HepG2 (cell line): ENCODE data around the gene IGFLR1. TPM values are rescaled to one million over a fixed set of nuclear protein-coding genes. Genes with fewer than 3 reads are reported as not detected.

Source experiments
- ATAC-seq: fragments of 200-7000 bp; cut with Tn5 transposase; 3 replicates; pipeline ENCODE4 v1.9.1; 2020; ENCODE audit warnings: mild to moderate bottlenecking, moderate library complexity
- BruUV-seq: library from RNA; stranded (reverse); fragments of 400-500 nt; replicated peaks from 2 replicates; lab custom pipeline; 2021; lab: Mats Ljungman, UMichigan
- CTCF ChIA-PET: fragments of 300-600 bp; formaldehyde crosslinking; extraction: SDS; loops from one replicate; lab custom pipeline; 2021; ENCODE audit warnings: low total read pairs, inconsistent platforms, low intra/inter-chr PET ratio; lab: Yijun Ruan, JAX
- POLR2A ChIA-PET: fragments of 350-600 bp; sonication (Branson Sonifier 250); formaldehyde crosslinking; loops from one replicate; lab custom pipeline; 2020; ENCODE audit warnings: antibody characterized with exemption, inconsistent platforms; lab: Yijun Ruan, JAX
- DNase-seq: peaks from one replicate; pipeline ENCODE4 v3.0.0-alpha.2; 2015; ENCODE audit warnings: low spot score
- FAIRE-seq: peaks from 3 replicates; lab custom pipeline; 2011; peaks lifted over from hg19 to GRCh38; lab: Jason Lieb, UNC
- H2AFZ ChIP-seq: one replicate; pipeline ENCODE4 v1.6.1; 2011; ENCODE audit warnings: low read length, inconsistent platforms
- H3K27ac ChIP-seq: fragments of 300-600 bp; 3 replicates; pipeline ENCODE4 v1.8.0; 2011; ENCODE audit warnings: mixed run types, mild to moderate bottlenecking, mixed read lengths, low read length, inconsistent platforms; ENCODE audit not compliant: insufficient read depth; ENCODE audit errors: extremely low read length
- H3K27me3 ChIP-seq, 2 experiments: fragments of 200-600 bp in 1 of 2; 2 replicates in 1 of 2; 3 replicates in 1 of 2; pipeline versions ENCODE4 v1.6.0 to v1.8.0; 2011; ENCODE audit warnings: low read length in 2 of 2, mild to moderate bottlenecking in 2 of 2, moderate library complexity in 2 of 2, inconsistent platforms in 1 of 2; ENCODE audit not compliant: insufficient read depth in 2 of 2, control insufficient read depth in 1 of 2
- H3K36me3 ChIP-seq, 2 experiments: fragments of 200-600 bp in 1 of 2; replicated peaks in 1 of 2; 2 replicates in 1 of 2; 3 replicates in 1 of 2; pipeline versions ENCODE4 v1.5.1 to v1.8.0; 2011; ENCODE audit warnings: low read length in 2 of 2, inconsistent platforms in 1 of 2; ENCODE audit not compliant: insufficient read depth in 2 of 2, control insufficient read depth in 1 of 2
- H3K4me1 ChIP-seq: 2 replicates; pipeline ENCODE4 v1.5.1; 2012; ENCODE audit warnings: low read length, inconsistent platforms; ENCODE audit not compliant: insufficient read depth
- H3K4me2 ChIP-seq: 2 replicates; pipeline ENCODE4 v1.6.0; 2011; ENCODE audit warnings: low read depth, low read length, inconsistent platforms
- H3K4me3 ChIP-seq, 3 experiments: fragments of 200-600 bp in 1 of 3; sonication (generic), shearing (Covaris generic) in 1 of 3; replicated peaks in 1 of 3; 2 replicates each; pipeline ENCODE4 v1.5.1; 2011 to 2016; ENCODE audit warnings: low read length in 3 of 3, inconsistent platforms in 2 of 3, low read depth in 2 of 3, mild to moderate bottlenecking in 2 of 3, control low read depth in 1 of 3, mixed read lengths in 1 of 3; ENCODE audit not compliant: insufficient read depth in 1 of 3
- H3K79me2 ChIP-seq: one replicate; pipeline ENCODE4 v1.6.1; 2011; ENCODE audit warnings: low read length, inconsistent platforms; ENCODE audit not compliant: insufficient read depth
- H3K9ac ChIP-seq: 2 replicates; pipeline ENCODE4 v1.6.0; 2011; ENCODE audit warnings: mild to moderate bottlenecking, low read depth, low read length, inconsistent platforms; ENCODE audit not compliant: insufficient read depth
- H3K9me3 ChIP-seq: 2 replicates; pipeline ENCODE4 v1.5.1; 2012; ENCODE audit warnings: mild to moderate bottlenecking, low read length
- H4K20me1 ChIP-seq: 2 replicates; pipeline ENCODE4 v1.6.0; 2011; ENCODE audit warnings: inconsistent platforms, mild to moderate bottlenecking, low read length, moderate library complexity; ENCODE audit not compliant: insufficient read depth
- AGO2 ChIP-seq: fragments of 200-400 bp; formaldehyde crosslinking; optimal IDR thresholded peaks from 2 replicates; pipeline ENCODE3; 2017; ENCODE audit warnings: mild to moderate bottlenecking, low read depth, low read length, moderate library complexity
- NR1H2 ChIP-seq: sonication (generic); formaldehyde crosslinking; IDR thresholded peaks from 2 replicates; pipeline ENCODE4 v1.8.1; 2022; ENCODE audit warnings: low read depth, missing genetic modification reagents, borderline replicate concordance
- POGZ ChIP-seq: sonication (generic); formaldehyde crosslinking; IDR thresholded peaks from 2 replicates; pipeline ENCODE4 v1.4.0; 2020; ENCODE audit warnings: mild to moderate bottlenecking, missing genetic modification reagents
- RBFOX2 ChIP-seq: fragments of 200-400 bp; formaldehyde crosslinking; IDR thresholded peaks from 2 replicates; pipeline ENCODE4 v1.6.1; 2017; ENCODE audit warnings: low read depth, mild to moderate bottlenecking, low read length
- WGBS: methylation state at CpG from one replicate; pipeline ENCODE4 v1.1.6; 2017; ENCODE audit warnings: low lambda C conversion rate; 5-methylcytosine and 5-hydroxymethylcytosine counted together
- in situ Hi-C: cut with HindIII; loops from 2 replicates; pipeline ENCODE4 v1.10.0; 2017; ENCODE audit warnings: low pct_unique_long_range_greater_than_20kb; ENCODE audit not compliant: extremely low pct_ligation_motif_present
- intact Hi-C: fragments of 100-400 bp; cut with micrococcal nuclease; formaldehyde crosslinking; loops from one replicate; pipeline ENCODE4 v1.10.0; 2022; ENCODE audit not compliant: unreplicated experiment
- polyA plus RNA-seq, 8 experiments: library from polyadenylated mRNA; depleted of rRNA in 3 of 8; stranded (reverse) in 7 of 8; unstranded in 1 of 8; fragments of >200 nt; fragmentation: Illumina TruSeq in 4 of 8; extraction: Trizol in 4 of 8; gene quantifications; 2 replicates each; pipeline versions ENCODE4 v1.2.1 to v1.2.3, GENCODE V29; 2011 to 2016; ENCODE audit warnings: low read depth in 4 of 8, missing spikeins in 1 of 8, mixed read lengths in 1 of 8; ENCODE audit not compliant: insufficient read depth in 1 of 8
- total RNA-seq, 5 experiments: library from RNA; depleted of rRNA; stranded (reverse); fragments of >200 nt; fragmentation: Illumina TruSeq; extraction: Trizol; gene quantifications; 2 replicates each; pipeline ENCODE4 v1.2.3, GENCODE V29; 2016; ENCODE audit warnings: low read depth in 1 of 5

The IGFLR1 gene
- total and polyA plus RNA-seq, 2 of the 13 experiments (the other 11 are each of a cell fraction or from before 2014, with no cell fraction given), result 5.4 to 8.9 TPM

DNA sequence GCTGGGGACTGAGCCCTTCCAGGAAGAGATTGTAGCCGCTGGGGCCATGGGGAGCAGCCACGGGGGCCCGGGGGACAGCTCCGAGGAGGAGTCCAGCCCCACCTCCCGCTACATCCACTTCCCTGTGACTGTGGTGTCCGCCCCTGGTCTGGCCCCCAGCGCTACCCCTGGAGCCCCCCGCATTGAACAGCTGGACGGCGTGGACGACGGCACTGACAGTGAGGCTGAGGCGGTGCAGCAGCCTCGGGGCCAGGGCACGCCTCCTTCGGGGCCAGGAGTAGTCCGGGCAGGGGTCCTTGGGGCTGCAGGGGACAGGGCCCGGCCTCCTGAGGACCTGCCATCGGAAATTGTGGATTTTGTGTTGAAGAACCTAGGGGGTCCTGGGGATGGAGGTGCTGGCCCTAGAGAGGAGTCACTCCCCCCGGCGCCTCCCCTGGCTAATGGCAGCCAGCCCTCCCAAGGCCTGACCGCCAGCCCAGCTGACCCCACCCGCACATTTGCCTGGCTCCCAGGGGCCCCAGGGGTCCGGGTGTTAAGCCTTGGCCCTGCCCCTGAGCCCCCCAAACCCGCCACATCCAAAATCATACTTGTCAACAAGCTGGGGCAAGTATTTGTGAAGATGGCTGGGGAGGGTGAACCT is 9.6 kb downstream of the IGFLR1 start:
- TF ChIP-seq RBFOX2 (peak; percentile 54), POGZ (CRISPR knock-in tag) (no peak)
- Histone ChIP-seq H2AFZ (no peak overlapping the region), H3K27ac (no peak overlapping the region), H3K36me3 (peaks cover 42 to 91% of the 10 kb centered on the region in 2 experiments; a peak in 4 of 5 replicates), H3K27me3 (no peaks in the 10 kb centered on the region), H3K9me3 (no peaks in the 10 kb centered on the region), H3K4me3 (no peak overlapping the region), H3K4me1 (no peaks in the 10 kb centered on the region), H3K9ac (no peak overlapping the region), H3K4me2 (no peak overlapping the region), H4K20me1 (no peaks in the 10 kb centered on the region), H3K79me2 (no peaks in the 10 kb centered on the region)
- ChIA-PET CTCF (no interaction called here), POLR2A (interaction anchor here (3.6 kb wide), 1 partner anchor 7 kb away, joined by 11 read pairs; no protein-coding TSS in a partner anchor)
- ATAC-seq (no peak), FAIRE-seq (no peak), DNase-seq (no peak)
- BruUV-seq, result no TSS peak
- intact Hi-C loops, result no loop called here
- in situ Hi-C loops, result no loop called here
- 95% methylated on average over 17 of the region's 25 CpGs for WGBS

DNA sequence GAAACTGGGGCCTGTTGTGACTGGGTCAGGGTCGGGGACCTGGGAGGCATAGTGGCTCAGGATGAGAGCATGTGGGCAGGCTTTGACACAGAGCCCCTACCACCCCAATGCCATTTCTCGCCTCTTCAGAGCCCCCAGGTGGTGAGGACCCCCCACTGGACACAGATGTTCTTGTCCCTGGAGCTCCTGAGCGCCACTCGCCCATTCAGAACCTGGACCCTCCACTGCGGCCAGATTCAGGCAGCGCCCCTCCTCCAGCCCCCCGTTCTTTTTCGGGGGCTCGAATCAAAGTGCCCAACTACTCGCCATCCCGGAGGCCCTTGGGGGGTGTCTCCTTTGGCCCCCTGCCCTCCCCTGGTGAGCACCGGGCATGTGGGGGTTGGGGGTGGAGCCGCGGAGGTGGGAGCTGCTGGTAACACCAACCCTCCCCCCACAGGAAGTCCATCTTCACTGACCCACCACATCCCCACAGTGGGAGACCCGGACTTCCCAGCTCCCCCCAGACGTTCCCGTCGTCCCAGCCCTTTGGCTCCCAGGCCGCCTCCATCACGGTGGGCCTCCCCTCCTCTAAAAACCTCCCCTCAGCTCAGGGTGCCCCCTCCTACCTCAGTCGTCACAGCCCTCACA is 10.4 kb downstream of the IGFLR1 start:
- in situ Hi-C loops (no loop called here), intact Hi-C loops (no loop called here)
- no peak overlapping the region for H3K9ac ChIP-seq
- H3K36me3 ChIP-seq, result peaks cover 50 to 93% of the 10 kb centered on the region in 2 experiments; a peak in 4 of 5 replicates
- H3K27ac ChIP-seq, result no peak overlapping the region
- 97% methylated on average over 16 of the region's 21 CpGs for WGBS
- ATAC-seq (no peak), DNase-seq (no peak), FAIRE-seq (no peak)
- no peaks in the 10 kb centered on the region for H3K4me1 ChIP-seq
- H3K9me3 ChIP-seq, result no peaks in the 10 kb centered on the region
- H3K4me2 ChIP-seq, result no peak overlapping the region
- TF ChIP-seq NR1H2, result no peak
- peak; percentile 12 for TF ChIP-seq AGO2
- ChIA-PET CTCF (no interaction called here), POLR2A (interaction anchor here (1.3 to 3.6 kb wide), 2 partner anchors 8 to 13 kb away, joined by 4 to 11 read pairs; no protein-coding TSS in a partner anchor)
- H3K27me3 ChIP-seq, result no peaks in the 10 kb centered on the region
- H4K20me1 ChIP-seq, result no peaks in the 10 kb centered on the region
- H3K4me3 ChIP-seq, result no peak overlapping the region
- BruUV-seq, result no TSS peak
- H2AFZ ChIP-seq, result no peak overlapping the region
- H3K79me2 ChIP-seq, result no peaks in the 10 kb centered on the region
